ENCODE data around the gene CBLN3. TPM values are rescaled to one million over a fixed set of nuclear protein-coding genes. Genes with fewer than 3 reads are reported as not detected.

Gene CBLN3
- total RNA-seq, 2 experiments from 2014 or later: 2.9 TPM

GRCh38 chr14:24465368-24465767 is 35.9 kb upstream of the CBLN3 start:
- Mint-ChIP-seq H3K27me3 (no peaks in the 10 kb centered on the region), H3K36me3 (ENCODE audit: low read depth) (peaks cover 3% of the 10 kb centered on the region), H3K4me3 (no peak overlapping the region), H3K4me1 (ENCODE audit: low read depth) (peaks cover 17% of the 10 kb centered on the region), H3K9me3 (no peaks in the 10 kb centered on the region), H3K27ac (no peak overlapping the region)
- DNase-seq (peak; percentile 15), ATAC-seq (peak; percentile 39)
- ChIA-PET CTCF (interaction anchor here (1.0 kb wide), 1 partner anchor 132 kb away, joined by 3 read pairs; no protein-coding TSS in a partner anchor), POLR2A (no interaction called here)
- intact Hi-C loops (cut with micrococcal nuclease): no loop called here
- TF ChIP-seq CTCF (IDR thresholded peaks at IDR 0.05): no peak

GRCh38 chr14:24463884-24464785 is 34.7 kb upstream of the CBLN3 start:
- POLR2A ChIA-PET: interaction anchor here (0.7 kb wide), 1 partner anchor 22 kb away, joined by 4 read pairs; no protein-coding TSS in a partner anchor
- Mint-ChIP-seq H3K4me3 (no peak overlapping the region), H3K27ac (no peak overlapping the region)

GRCh38 chr14:24463017-24463883 is 33.8 kb upstream of the CBLN3 start:
- DNase-seq (no peak), ATAC-seq (no peak)
- Mint-ChIP-seq H3K9me3 (no peaks in the 10 kb centered on the region), H3K27ac (no peak overlapping the region), H3K36me3 (ENCODE audit: low read depth) (peaks cover 3% of the 10 kb centered on the region), H3K4me3 (no peak overlapping the region), H3K4me1 (ENCODE audit: low read depth) (peaks cover 17% of the 10 kb centered on the region), H3K27me3 (no peaks in the 10 kb centered on the region)
- ChIA-PET CTCF (no interaction called here), POLR2A (no interaction called here)
- no peak for TF ChIP-seq CTCF (IDR thresholded peaks at IDR 0.05)
- intact Hi-C loops (cut with micrococcal nuclease): no loop called here

More at GRCh38 chr14:24463884-24464785, 34.7 kb upstream of the CBLN3 start:
- Mint-ChIP-seq H3K9me3 (no peaks in the 10 kb centered on the region), H3K27me3 (no peaks in the 10 kb centered on the region), H3K36me3 (ENCODE audit: low read depth) (peaks cover 3% of the 10 kb centered on the region), H3K4me1 (ENCODE audit: low read depth) (peaks cover 17% of the 10 kb centered on the region)
- CTCF ChIA-PET: interaction anchor here (1.0 kb wide), 1 partner anchor 131 kb away, joined by 3 read pairs; no protein-coding TSS in a partner anchor
- DNase-seq: no peak
- no peak for TF ChIP-seq CTCF (IDR thresholded peaks at IDR 0.05)
- no peak for ATAC-seq
- intact Hi-C loops (cut with micrococcal nuclease): no loop called here

GRCh38 chr14:24461336-24461735 is 31.9 kb upstream of the CBLN3 start:
- Mint-ChIP-seq H3K4me3 (no peak overlapping the region), H3K27ac (no peak overlapping the region), H3K4me1 (ENCODE audit: low read depth) (peaks cover 17% of the 10 kb centered on the region), H3K36me3 (ENCODE audit: low read depth) (peaks cover 3% of the 10 kb centered on the region), H3K27me3 (no peaks in the 10 kb centered on the region), H3K9me3 (no peaks in the 10 kb centered on the region)
- ATAC-seq (no peak), DNase-seq (no peak)
- intact Hi-C loops (cut with micrococcal nuclease): no loop called here
- no peak for TF ChIP-seq CTCF (IDR thresholded peaks at IDR 0.05)
- CTCF ChIA-PET: no interaction called here
- POLR2A ChIA-PET: no interaction called here
